ENCODE measurements around the gene SOX10. TPM values are rescaled to one million over a fixed set of nuclear protein-coding genes. Genes with fewer than 3 reads are reported as not detected.

Gene SOX10
- total and polyA plus RNA-seq, 2 of the 13 experiments (the other 11 are each of a cell fraction or from before 2014, with no cell fraction given) = not detected

- no peak for DNase-seq (ENCODE audit: low spot score)
- no peak overlapping the region for H3K4me3 ChIP-seq (replicated peaks in 1 of 3; ENCODE audit: insufficient read depth in 1 of 3, low read depth in 2 of 3, low read length in 3 of 3)
- in situ Hi-C loops (cut with HindIII; ENCODE audit: extremely low pct_ligation_motif_present, low pct_unique_long_range_greater_than_20kb) (no loop called here), intact Hi-C loops (cut with micrococcal nuclease; ENCODE audit: unreplicated experiment) (loop anchor here (5.0 kb wide), 1 partner anchor 35 kb away; no protein-coding TSS in a partner anchor)
- no peak overlapping the region for H3K4me2 ChIP-seq (ENCODE audit: low read depth, low read length)
- TF ChIP-seq KAT7 (CRISPR knock-in tag; IDR thresholded peaks at IDR 0.05; ENCODE audit: borderline replicate concordance) = no peak
- no peak for TF ChIP-seq GPN1 (CRISPR knock-in tag; IDR thresholded peaks at IDR 0.05; ENCODE audit: borderline replicate concordance)
- no peak for TF ChIP-seq MAZ (IDR thresholded peaks at IDR 0.05; ENCODE audit: borderline replicate concordance, low read depth, low read length)
- TF ChIP-seq MAZ (CRISPR knock-in tag; IDR thresholded peaks at IDR 0.05; ENCODE audit: low read depth) = no peak
- TF ChIP-seq ZNF337 (CRISPR knock-in tag; IDR thresholded peaks at IDR 0.05; ENCODE audit: borderline replicate concordance, low read depth) = no peak
- TF ChIP-seq GABPB1 (CRISPR knock-in tag; IDR thresholded peaks at IDR 0.05) = no peak
- no peak for TF ChIP-seq ZNF891 (CRISPR knock-in tag; IDR thresholded peaks at IDR 0.05)
- WGBS (ENCODE audit: low lambda C conversion rate) = 92% methylated on average over 1 of the region's 1 CpG
- H3K9ac ChIP-seq (ENCODE audit: insufficient read depth, low read depth, low read length) = no peak overlapping the region
- no peaks in the 10 kb centered on the region for H3K27me3 ChIP-seq (ENCODE audit: control insufficient read depth in 1 of 2, insufficient read depth in 2 of 2, low read length in 2 of 2)
- H3K36me3 ChIP-seq (replicated peaks in 1 of 2; ENCODE audit: control insufficient read depth in 1 of 2, insufficient read depth in 2 of 2, low read length in 2 of 2) = peaks cover 14 to 31% of the 10 kb centered on the region in 2 experiments
- no peak for ATAC-seq
- H3K27ac ChIP-seq (ENCODE audit: extremely low read length, insufficient read depth, low read length) = peak overlapping the region; percentile 70
- no TSS peak for BruUV-seq (replicated peaks)
- ChIA-PET POLR2A (no interaction called here), CTCF (ENCODE audit: low intra/inter-chr PET ratio, low total read pairs) (no interaction called here)
- H3K9me3 ChIP-seq (ENCODE audit: low read length) = no peaks in the 10 kb centered on the region
- H4K20me1 ChIP-seq (ENCODE audit: insufficient read depth, low read length) = no peaks in the 10 kb centered on the region
- H3K79me2 ChIP-seq (ENCODE audit: insufficient read depth, low read length) = peaks cover 2% of the 10 kb centered on the region
- H3K4me1 ChIP-seq (ENCODE audit: insufficient read depth, low read length) = peaks cover 71% of the 10 kb centered on the region
- H2AFZ ChIP-seq (ENCODE audit: low read length) = no peak overlapping the region
- FAIRE-seq = no peak
Observed at GRCh38 chr22:37967147-37967546, 17.2 kb downstream of the SOX10 start.

- no peaks in the 10 kb centered on the region for H3K9me3 ChIP-seq (ENCODE audit: low read length)
- peak; percentile 77 for DNase-seq (ENCODE audit: low spot score)
- H3K27me3 ChIP-seq (ENCODE audit: control insufficient read depth in 1 of 2, insufficient read depth in 2 of 2, low read length in 2 of 2) = no peaks in the 10 kb centered on the region
- ChIA-PET POLR2A (interaction anchor here (0.8 to 1.7 kb wide), 3 partner anchors 12 to 148 kb away, joined by 3 to 8 read pairs (median 5); partner anchors contain the start of genes ANKRD54, C22orf23 and POLR2F), CTCF (ENCODE audit: low intra/inter-chr PET ratio, low total read pairs) (interaction anchor here (1.2 to 1.4 kb wide), 3 partner anchors 32 to 148 kb away, joined by 3 to 7 read pairs (median 4); no protein-coding TSS in a partner anchor)
- in situ Hi-C loops (cut with HindIII; ENCODE audit: extremely low pct_ligation_motif_present, low pct_unique_long_range_greater_than_20kb) (no loop called here), intact Hi-C loops (cut with micrococcal nuclease; ENCODE audit: unreplicated experiment) (loop anchor here (1.0 to 5.0 kb wide), 2 partner anchors 34 to 149 kb away; no protein-coding TSS in a partner anchor)
- H3K79me2 ChIP-seq (ENCODE audit: insufficient read depth, low read length) = peaks cover 2% of the 10 kb centered on the region
- peak overlapping the region; percentile 70 for H3K27ac ChIP-seq (ENCODE audit: extremely low read length, insufficient read depth, low read length)
- no peak for FAIRE-seq
- no peak overlapping the region for H3K9ac ChIP-seq (ENCODE audit: insufficient read depth, low read depth, low read length)
- peaks cover 19 to 42% of the 10 kb centered on the region in 2 experiments for H3K36me3 ChIP-seq (replicated peaks in 1 of 2; ENCODE audit: control insufficient read depth in 1 of 2, insufficient read depth in 2 of 2, low read length in 2 of 2)
- no TSS peak for BruUV-seq (replicated peaks)
- 68% methylated on average over 9 of the region's 9 CpGs for WGBS (ENCODE audit: low lambda C conversion rate)
- ATAC-seq = peak; percentile 65
- no peaks in the 10 kb centered on the region for H4K20me1 ChIP-seq (ENCODE audit: insufficient read depth, low read length)
- H3K4me3 ChIP-seq (replicated peaks in 1 of 3; ENCODE audit: insufficient read depth in 1 of 3, low read depth in 2 of 3, low read length in 3 of 3) = no peak overlapping the region
- H3K4me1 ChIP-seq (ENCODE audit: insufficient read depth, low read length) = peaks cover 63% of the 10 kb centered on the region
- peak overlapping the region; percentile 8 for H3K4me2 ChIP-seq (ENCODE audit: low read depth, low read length)
- H2AFZ ChIP-seq (ENCODE audit: low read length) = no peak overlapping the region
- TF ChIP-seq, protein P1, sequence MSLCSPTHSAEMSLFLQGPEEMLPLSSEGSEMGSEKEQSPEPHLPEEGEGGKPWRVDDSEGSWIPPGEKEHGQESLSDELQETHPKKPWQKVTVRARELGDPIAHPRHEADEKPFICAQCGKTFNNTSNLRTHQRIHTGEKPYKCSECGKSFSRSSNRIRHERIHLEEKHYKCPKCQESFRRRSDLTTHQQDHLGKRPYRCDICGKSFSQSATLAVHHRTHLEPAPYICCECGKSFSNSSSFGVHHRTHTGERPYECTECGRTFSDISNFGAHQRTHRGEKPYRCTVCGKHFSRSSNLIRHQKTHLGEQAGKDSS (CRISPR knock-in tag; IDR thresholded peaks at IDR 0.05; ENCODE audit: borderline replicate concordance, low read depth) = 0 out of 2 replicates have a peak, but pooled peaks have one; percentile 46
- TF ChIP-seq CAMTA2 (CRISPR knock-in tag; IDR thresholded peaks at IDR 0.05; ENCODE audit: borderline replicate concordance) (no peak), EP300 (IDR thresholded peaks at IDR 0.05; ENCODE audit: low read depth in 2 of 2, low read length in 2 of 2) (peak in 1 of 2 experiments; percentile 35; a peak in 1 of 4 replicates), EP300 (CRISPR knock-in tag; IDR thresholded peaks at IDR 0.05; ENCODE audit: borderline replicate concordance) (no peak), HOXA5 (CRISPR knock-in tag; IDR thresholded peaks at IDR 0.05) (no peak), ZNF564 (CRISPR knock-in tag; IDR thresholded peaks at IDR 0.05) (no peak), HNRNPH1 (optimal IDR thresholded peaks at IDR 0.05; ENCODE audit: low read depth, low read length) (no peak), EEA1 (CRISPR knock-in tag; IDR thresholded peaks at IDR 0.05; ENCODE audit: borderline replicate concordance) (no peak)
- TF ChIP-seq, protein P2, sequence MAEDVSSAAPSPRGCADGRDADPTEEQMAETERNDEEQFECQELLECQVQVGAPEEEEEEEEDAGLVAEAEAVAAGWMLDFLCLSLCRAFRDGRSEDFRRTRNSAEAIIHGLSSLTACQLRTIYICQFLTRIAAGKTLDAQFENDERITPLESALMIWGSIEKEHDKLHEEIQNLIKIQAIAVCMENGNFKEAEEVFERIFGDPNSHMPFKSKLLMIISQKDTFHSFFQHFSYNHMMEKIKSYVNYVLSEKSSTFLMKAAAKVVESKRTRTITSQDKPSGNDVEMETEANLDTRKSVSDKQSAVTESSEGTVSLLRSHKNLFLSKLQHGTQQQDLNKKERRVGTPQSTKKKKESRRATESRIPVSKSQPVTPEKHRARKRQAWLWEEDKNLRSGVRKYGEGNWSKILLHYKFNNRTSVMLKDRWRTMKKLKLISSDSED (CRISPR knock-in tag; IDR thresholded peaks at IDR 0.05) = no peak
Observed at GRCh38 chr22:37965940-37966664, 18.3 kb downstream of the SOX10 start.

All from HepG2 (cell line).